Memory B cell (primary cell): Measurements from ENCODE around the gene BICRAL.
"Not testable (repeated sequence)": the region's sequence is repeated elsewhere in the genome, so short reads cannot be mapped to it uniquely, and the experiment has no call there.

Source experiments
- ATAC-seq: fragments of 150-1000 bp; cut with Tn5 transposase; 2 replicates; pipeline ENCODE4 v1.10.0; 2021; ENCODE audit warnings: low read depth, mild to moderate bottlenecking, moderate library complexity
- DNase-seq, 2 donors: peaks; one replicate each; pipeline ENCODE4 v3.0.0; 2022; ENCODE audit warnings: low spot score in 2 of 2
- H3K27ac Mint-ChIP-seq: one replicate; pipeline ENCODE4 v1.8.0; 2022; ENCODE audit warnings: mild to moderate bottlenecking, moderate library complexity, mixed read lengths
- H3K27me3 Mint-ChIP-seq: one replicate; pipeline ENCODE4 v1.8.0; 2022; ENCODE audit warnings: mixed read lengths
- H3K36me3 Mint-ChIP-seq: one replicate; pipeline ENCODE4 v1.8.0; 2022; ENCODE audit warnings: mild to moderate bottlenecking, mixed read lengths
- H3K4me1 Mint-ChIP-seq: one replicate; pipeline ENCODE4 v1.8.0; 2022; ENCODE audit warnings: mixed read lengths
- H3K4me3 Mint-ChIP-seq: one replicate; pipeline ENCODE4 v1.8.0; 2022; ENCODE audit warnings: mild to moderate bottlenecking, moderate library complexity, mixed read lengths
- H3K9me3 Mint-ChIP-seq: one replicate; pipeline ENCODE4 v1.8.0; 2022; ENCODE audit warnings: mixed read lengths

Gene BICRAL

GRCh38 chr6:42781796-42782688 lies at the start of gene BICRAL:
BICRAL (plus strand) TSS chr6:42782052; CDS start chr6:42822023, 39,971 bp downstream.
- Mint-ChIP-seq H3K4me3 (peak within 1 kb of the TSS; percentile 94), H3K27ac (no peak within 1 kb of the TSS), H3K9me3 (no peaks in the 10 kb centered on the region), H3K27me3 (no peaks in the 10 kb centered on the region), H3K4me1 (peaks cover 31% of the 10 kb centered on the region), H3K36me3 (no peaks in the 10 kb centered on the region)
- ATAC-seq (peak; percentile 31), DNase-seq (peak; percentile 70 to 75)

- H3K27me3 Mint-ChIP-seq, H3K4me3 Mint-ChIP-seq, H3K36me3 Mint-ChIP-seq, DNase-seq, H3K4me1 Mint-ChIP-seq, H3K27ac Mint-ChIP-seq, ATAC-seq, H3K9me3 Mint-ChIP-seq: not testable (repeated sequence)
Measured at GRCh38 chr6:42733867-42734481, 47.9 kb upstream of the BICRAL start.

GRCh38 chr6:42735976-42736375 lies 45.9 kb upstream of the BICRAL start:
- Mint-ChIP-seq H3K27ac (no peak overlapping the region), H3K4me3 (no peak overlapping the region), H3K36me3 (no peaks in the 10 kb centered on the region), H3K9me3 (no peaks in the 10 kb centered on the region), H3K27me3 (no peaks in the 10 kb centered on the region), H3K4me1 (peaks cover 4% of the 10 kb centered on the region)
- no peak for ATAC-seq
- no peak for DNase-seq

GRCh38 chr6:42740725-42741124 lies 41.1 kb upstream of the BICRAL start:
- no peak for ATAC-seq
- no peaks in the 10 kb centered on the region for H3K9me3 Mint-ChIP-seq
- no peak for DNase-seq
- H3K27ac Mint-ChIP-seq = no peak overlapping the region
- H3K27me3 Mint-ChIP-seq = no peaks in the 10 kb centered on the region
- H3K4me1 Mint-ChIP-seq = peaks cover 4% of the 10 kb centered on the region
- H3K4me3 Mint-ChIP-seq = no peak overlapping the region
- H3K36me3 Mint-ChIP-seq = peaks cover 4% of the 10 kb centered on the region

- DNase-seq (no peak), ATAC-seq (no peak)
- Mint-ChIP-seq H3K27ac (no peak overlapping the region), H3K9me3 (no peaks in the 10 kb centered on the region), H3K36me3 (peaks cover 6% of the 10 kb centered on the region), H3K27me3 (no peaks in the 10 kb centered on the region), H3K4me1 (peaks cover 5% of the 10 kb centered on the region), H3K4me3 (no peak overlapping the region)
Measured at GRCh38 chr6:42742116-42742894, 39.5 kb upstream of the BICRAL start.

GRCh38 chr6:42744351-42744893 lies 37.4 kb upstream of the BICRAL start:
- Mint-ChIP-seq H3K36me3 (peaks cover 6% of the 10 kb centered on the region), H3K9me3 (no peaks in the 10 kb centered on the region), H3K4me3 (peak overlapping the region; percentile 100), H3K27me3 (no peaks in the 10 kb centered on the region), H3K27ac (no peak overlapping the region), H3K4me1 (peaks cover 15% of the 10 kb centered on the region)
- DNase-seq (no peak), ATAC-seq (no peak)

- Mint-ChIP-seq H3K36me3 (peaks cover 6% of the 10 kb centered on the region), H3K27me3 (no peaks in the 10 kb centered on the region), H3K9me3 (no peaks in the 10 kb centered on the region), H3K4me3 (peak overlapping the region; percentile 100), H3K4me1 (peaks cover 15% of the 10 kb centered on the region), H3K27ac (no peak overlapping the region)
- no peak for DNase-seq
- ATAC-seq = no peak
Measured at GRCh38 chr6:42745083-42745639, 36.7 kb upstream of the BICRAL start.

GRCh38 chr6:42745640-42746462 lies 36.0 kb upstream of the BICRAL start, which contains the start of gene TBCC:
TBCC (minus strand) TSS chr6:42746103; CDS start chr6:42746073, 30 bp downstream.
- peak within 1 kb of the TSS; percentile 100 for H3K4me3 Mint-ChIP-seq
- no peaks in the 10 kb centered on the region for H3K27me3 Mint-ChIP-seq
- peak within 1 kb of the TSS; percentile 95 for H3K27ac Mint-ChIP-seq
- peaks cover 6% of the 10 kb centered on the region for H3K36me3 Mint-ChIP-seq
- H3K9me3 Mint-ChIP-seq = no peaks in the 10 kb centered on the region
- DNase-seq = peak; percentile 76 to 87
- H3K4me1 Mint-ChIP-seq = peaks cover 15% of the 10 kb centered on the region
- ATAC-seq = peak; percentile 76

- ATAC-seq (peak; percentile 55), DNase-seq (peak; percentile 72 to 76)
- no peaks in the 10 kb centered on the region for H3K27me3 Mint-ChIP-seq
- peak overlapping the region; percentile 95 for H3K27ac Mint-ChIP-seq
- peaks cover 8% of the 10 kb centered on the region for H3K36me3 Mint-ChIP-seq
- peak overlapping the region; percentile 100 for H3K4me3 Mint-ChIP-seq
- H3K9me3 Mint-ChIP-seq = no peaks in the 10 kb centered on the region
- peaks cover 16% of the 10 kb centered on the region for H3K4me1 Mint-ChIP-seq
Measured at GRCh38 chr6:42746463-42747391, 35.1 kb upstream of the BICRAL start.

- peaks cover 11% of the 10 kb centered on the region for H3K36me3 Mint-ChIP-seq
- DNase-seq (no peak), ATAC-seq (no peak)
- H3K4me1 Mint-ChIP-seq = peaks cover 18% of the 10 kb centered on the region
- H3K27ac Mint-ChIP-seq = peak overlapping the region; percentile 6
- H3K27me3 Mint-ChIP-seq = no peaks in the 10 kb centered on the region
- H3K9me3 Mint-ChIP-seq = no peaks in the 10 kb centered on the region
- H3K4me3 Mint-ChIP-seq = peak overlapping the region; percentile 100
Measured at GRCh38 chr6:42748203-42748898, 33.5 kb upstream of the BICRAL start.

GRCh38 chr6:42751055-42751454 lies 30.8 kb upstream of the BICRAL start:
- Mint-ChIP-seq H3K27ac (no peak overlapping the region), H3K4me3 (no peak overlapping the region), H3K9me3 (no peaks in the 10 kb centered on the region), H3K36me3 (peaks cover 10% of the 10 kb centered on the region), H3K27me3 (no peaks in the 10 kb centered on the region), H3K4me1 (peaks cover 23% of the 10 kb centered on the region)
- ATAC-seq (no peak), DNase-seq (no peak)

- Mint-ChIP-seq H3K27ac (no peak overlapping the region), H3K4me1 (peaks cover 27% of the 10 kb centered on the region), H3K9me3 (no peaks in the 10 kb centered on the region), H3K36me3 (peaks cover 23% of the 10 kb centered on the region), H3K27me3 (no peaks in the 10 kb centered on the region), H3K4me3 (no peak overlapping the region)
- ATAC-seq = no peak
- no peak for DNase-seq
Measured at GRCh38 chr6:42754759-42755158, 27.1 kb upstream of the BICRAL start.
